Activated naive CD8-positive, alpha-beta T cell treated with anti-CD3 and anti-CD28 coated beads for 36 hours (primary cell): ENCODE measurements around the gene CCDC144A. TPM values are rescaled to one million over a fixed set of nuclear protein-coding genes. Genes with fewer than 3 reads are reported as not detected.
"Not testable (repeated sequence)": the region's sequence is repeated elsewhere in the genome, so short reads cannot be mapped to it uniquely, and the experiment has no call there.

ENCODE experiments used
- DNase-seq: peaks from one replicate; pipeline ENCODE4 v3.0.0; 2021
- H3K27ac Mint-ChIP-seq: one replicate; pipeline ENCODE4 v1.8.0; 2022; ENCODE audit warnings: mild to moderate bottlenecking, moderate library complexity, mixed read lengths
- H3K27me3 Mint-ChIP-seq: one replicate; pipeline ENCODE4 v1.8.0; 2022; ENCODE audit warnings: mild to moderate bottlenecking, mixed read lengths
- H3K36me3 Mint-ChIP-seq: one replicate; pipeline ENCODE4 v1.8.0; 2021; ENCODE audit warnings: mild to moderate bottlenecking, mixed read lengths
- H3K4me1 Mint-ChIP-seq: one replicate; pipeline ENCODE4 v1.8.0; 2021; ENCODE audit warnings: mixed read lengths
- H3K4me3 Mint-ChIP-seq: one replicate; pipeline ENCODE4 v1.8.0; 2022; ENCODE audit warnings: mild to moderate bottlenecking, moderate library complexity, mixed read lengths
- H3K9me3 Mint-ChIP-seq: one replicate; pipeline ENCODE4 v1.8.0; 2022; ENCODE audit warnings: mixed read lengths
- total RNA-seq, 2 experiments: library from RNA; stranded (reverse); gene quantifications; one replicate each; pipeline ENCODE4 v1.2.3, GENCODE V29; 2021

CCDC144A gene
- total RNA-seq, 2 experiments from 2014 or later: 2.0 to 2.1 TPM

DNA sequence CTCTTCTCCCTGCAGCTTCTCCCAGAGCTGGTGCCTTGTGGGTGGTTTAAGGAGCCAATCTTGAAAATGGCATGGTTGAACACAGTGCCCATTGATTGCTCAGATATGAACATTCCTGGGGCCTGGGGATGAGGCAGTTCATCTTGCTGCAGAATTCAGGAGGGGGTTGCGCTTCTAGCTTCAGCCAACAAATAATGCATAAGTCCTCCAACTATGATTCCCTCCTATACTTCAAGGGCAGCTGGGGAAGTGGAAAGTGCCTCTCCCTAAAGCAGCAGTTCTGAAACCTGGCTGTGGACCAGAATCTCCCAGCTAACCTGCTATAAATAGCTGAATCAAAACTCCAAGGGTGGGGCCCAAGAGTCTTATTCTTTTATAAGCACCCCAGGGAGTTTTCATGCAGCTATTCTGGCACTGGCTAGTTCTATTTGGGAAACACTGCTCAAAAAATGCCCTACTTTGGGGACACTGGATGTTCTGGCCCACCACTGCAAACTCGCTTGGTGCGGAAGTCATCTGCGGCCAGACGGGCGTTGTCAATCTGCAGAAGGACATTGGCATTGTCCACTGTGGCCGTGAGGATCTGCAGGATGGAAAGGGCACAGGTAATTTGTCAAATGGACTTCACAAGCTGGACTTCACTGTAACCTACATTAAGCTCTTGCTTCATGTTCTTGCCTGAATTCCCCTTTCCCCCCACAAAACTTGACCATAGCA is 130.3 kb downstream of the CCDC144A start:
- DNase-seq: no peak
- Mint-ChIP-seq H3K4me3 (no peak overlapping the region), H3K36me3 (no peaks in the 10 kb centered on the region), H3K27ac (no peak overlapping the region), H3K4me1 (no peaks in the 10 kb centered on the region), H3K27me3 (peaks cover 8% of the 10 kb centered on the region), H3K9me3 (no peaks in the 10 kb centered on the region)

DNA sequence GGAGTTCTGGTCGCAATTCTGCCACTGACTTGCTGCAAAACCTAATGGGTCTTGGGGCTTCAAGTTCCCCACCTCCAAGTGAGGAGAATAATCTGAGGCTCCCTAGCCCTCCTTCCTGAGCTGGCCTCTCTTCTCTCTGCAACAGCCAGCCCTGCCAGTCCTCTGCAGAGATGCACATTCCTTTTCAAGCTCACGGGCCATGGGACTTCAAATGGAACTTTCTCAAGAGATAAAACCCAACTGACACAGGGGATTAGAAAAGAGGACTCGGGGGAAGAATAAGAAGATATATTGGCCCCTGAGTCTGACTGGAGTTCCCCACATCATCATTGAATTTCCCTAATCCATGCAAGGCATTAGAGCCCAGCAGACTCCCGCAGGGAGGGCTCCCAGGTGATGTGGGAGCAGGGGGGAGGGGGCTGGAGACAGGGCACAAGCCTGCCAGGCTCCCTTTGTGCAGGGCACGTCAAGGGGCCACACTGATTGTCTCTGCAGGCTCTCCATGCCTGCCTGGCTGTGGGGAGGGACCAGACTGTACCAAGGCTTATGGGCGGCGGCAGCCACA is 131.0 kb downstream of the CCDC144A start:
- Mint-ChIP-seq H3K4me3 (no peak overlapping the region), H3K36me3 (no peaks in the 10 kb centered on the region), H3K9me3 (no peaks in the 10 kb centered on the region), H3K27me3 (peaks cover 8% of the 10 kb centered on the region), H3K4me1 (no peaks in the 10 kb centered on the region), H3K27ac (no peak overlapping the region)
- no peak for DNase-seq

- H3K4me1 Mint-ChIP-seq, DNase-seq, H3K27me3 Mint-ChIP-seq, H3K27ac Mint-ChIP-seq, H3K9me3 Mint-ChIP-seq, H3K4me3 Mint-ChIP-seq, H3K36me3 Mint-ChIP-seq: not testable (repeated sequence)
Measured at GRCh38 chr17:16822133-16822532, 132.1 kb downstream of the CCDC144A start.

- not testable (repeated sequence) for DNase-seq, H3K27ac Mint-ChIP-seq, H3K36me3 Mint-ChIP-seq, H3K9me3 Mint-ChIP-seq, H3K4me3 Mint-ChIP-seq, H3K4me1 Mint-ChIP-seq, H3K27me3 Mint-ChIP-seq
Measured at GRCh38 chr17:16823768-16824406, 133.8 kb downstream of the CCDC144A start.

Other genes with a start within 250 kb of the CCDC144A start
- gene LRRC75A, start 198.0 kb upstream of the CCDC144A start, total RNA-seq: 1 to 10 TPM; 1.5 to 1.7 TPM
- gene ZNF287, start 121.0 kb upstream of the CCDC144A start, total RNA-seq: 1 to 10 TPM; 7.2 to 9.8 TPM
- 1 to 10 TPM; 3.9 to 4.0 TPM for gene ZNF624, start 36.4 kb upstream of the CCDC144A start, total RNA-seq